GM12878 (cell line): ENCODE data around the gene MAGI2.

Experiments used
- CBX5 ChIP-seq: sonication (generic); IDR thresholded peaks from 2 replicates; pipeline ENCODE4 v1.6.1; 2016; ENCODE audit warnings: low read depth, moderate library complexity, mild to moderate bottlenecking, inconsistent platforms
- JUND ChIP-seq: IDR thresholded peaks from 2 replicates; pipeline ENCODE4 v1.6.1; 2012; ENCODE audit warnings: low read depth, mild to moderate bottlenecking, low read length, improper control_type of control experiment, moderate library complexity
- PBX3 ChIP-seq: IDR thresholded peaks from 2 replicates; pipeline ENCODE4 v1.6.1; 2011; ENCODE audit warnings: mild to moderate bottlenecking, low read depth, low read length, moderate library complexity; ENCODE audit not compliant: insufficient replicate concordance
- RAD21 ChIP-seq: IDR thresholded peaks from 2 replicates; pipeline ENCODE4 v1.6.1; 2011; ENCODE audit warnings: mild to moderate bottlenecking, low read depth, low read length, moderate library complexity; ENCODE audit not compliant: insufficient read depth

DNA sequence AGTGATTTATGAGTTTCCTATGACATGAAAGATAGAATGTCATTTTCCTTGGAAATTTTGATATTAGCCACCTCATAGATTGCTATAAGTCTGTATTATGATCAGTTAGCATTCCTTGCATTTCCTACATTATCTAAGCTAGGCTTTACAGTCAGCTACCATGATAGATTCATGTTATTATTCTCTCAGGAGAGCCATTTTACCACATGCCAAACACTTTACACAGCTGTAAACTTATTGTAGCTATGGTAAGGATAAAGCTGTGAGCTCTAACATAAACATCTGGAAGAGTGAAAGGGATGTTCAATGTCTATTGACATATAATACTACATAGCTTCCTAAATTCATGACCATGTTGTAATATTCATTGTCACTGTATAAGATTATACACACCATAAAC lies 1046.9 kb downstream of the MAGI2 start:
- TF ChIP-seq RAD21: no peak
- no peak for TF ChIP-seq JUND
- TF ChIP-seq CBX5: no peak
- TF ChIP-seq PBX3: no peak
